Fibroblast of lung (primary cell): ENCODE results near the gene IL17RA. TPM values are rescaled to one million over a fixed set of nuclear protein-coding genes. Genes with fewer than 3 reads are reported as not detected.

Experiments used
- DNase-seq, 2 donors: peaks; one replicate each; pipeline versions ENCODE4 v3.0.0 to v3.0.0-alpha.2; 2010; ENCODE audit warnings: low read depth in 2 of 2
- H2AFZ ChIP-seq: 2 replicates; pipeline ENCODE4 v1.5.1; 2012; ENCODE audit warnings: low read length, control low read depth, inconsistent platforms
- H3K27ac ChIP-seq: 2 replicates; pipeline ENCODE4 v1.5.1; 2011; ENCODE audit warnings: low read length, control low read depth; ENCODE audit not compliant: insufficient read depth
- H3K27me3 ChIP-seq: 2 replicates; pipeline ENCODE4 v1.5.1; 2011; ENCODE audit warnings: mild to moderate bottlenecking, low read length; ENCODE audit not compliant: control insufficient read depth, insufficient read depth
- H3K36me3 ChIP-seq: 2 replicates; pipeline ENCODE4 v1.5.1; 2011; ENCODE audit warnings: low read length; ENCODE audit not compliant: control insufficient read depth, insufficient read depth
- H3K4me1 ChIP-seq: 2 replicates; pipeline ENCODE4 v1.5.1; 2011; ENCODE audit warnings: low read length; ENCODE audit not compliant: control insufficient read depth, insufficient read depth; ENCODE audit errors: extremely low read depth
- H3K4me2 ChIP-seq: 2 replicates; pipeline ENCODE4 v1.5.1; 2011; ENCODE audit warnings: low read length, control low read depth; ENCODE audit not compliant: insufficient read depth; ENCODE audit errors: extremely low read depth
- H3K4me3 ChIP-seq, 4 experiments: fragments of 200-600 bp in 1 of 4; sonication (generic) in 1 of 4; replicated peaks in 1 of 4; 2 replicates each; pipeline ENCODE4 v1.5.1; 2011 to 2016; ENCODE audit warnings: low read length in 4 of 4, low read depth in 3 of 4, mild to moderate bottlenecking in 3 of 4, control low read depth in 2 of 4, inconsistent platforms in 1 of 4, mixed read lengths in 1 of 4; ENCODE audit not compliant: insufficient read depth in 1 of 4; ENCODE audit errors: control extremely low read depth in 1 of 4
- H3K79me2 ChIP-seq: 2 replicates; pipeline ENCODE4 v1.5.1; 2012; ENCODE audit warnings: mild to moderate bottlenecking, low read length, inconsistent platforms; ENCODE audit not compliant: control insufficient read depth, insufficient read depth
- H3K9ac ChIP-seq: 2 replicates; pipeline ENCODE4 v1.5.1; 2011; ENCODE audit warnings: mild to moderate bottlenecking, low read length, control low read depth; ENCODE audit not compliant: insufficient read depth
- H3K9me3 ChIP-seq: 2 replicates; pipeline ENCODE4 v1.5.1; 2012; ENCODE audit warnings: low read depth, low read length; ENCODE audit not compliant: control insufficient read depth, insufficient read depth
- H4K20me1 ChIP-seq: 2 replicates; pipeline ENCODE4 v1.5.1; 2011; ENCODE audit warnings: low read length; ENCODE audit not compliant: control insufficient read depth, insufficient read depth; ENCODE audit errors: extremely low read depth
- EZH2 ChIP-seq: IDR thresholded peaks from 2 replicates; pipeline ENCODE4 v1.5.1; 2012; ENCODE audit warnings: low read length, control low read depth, mild to moderate bottlenecking; ENCODE audit errors: missing control alignments
- polyA plus RNA-seq, 2 donors: library from polyadenylated mRNA; depleted of rRNA in 1 of 2; stranded (reverse) in 1 of 2; unstranded in 1 of 2; fragments of >200 nt; gene quantifications; 2 replicates each; pipeline ENCODE4 v1.2.1, GENCODE V29; 2011 to 2012; ENCODE audit warnings: missing spikeins in 1 of 2
- total RNA-seq: library from RNA; depleted of rRNA; stranded (reverse); fragments of >200 nt; gene quantifications from 2 replicates; pipeline ENCODE4 v1.2.1, GENCODE V29; 2014
- TF ChIP-seq, protein P1 (sequence below), 2 donors: IDR thresholded peaks in 1 of 2; conservative IDR thresholded peaks in 1 of 2; 1 replicate in 1 of 2; 2 replicates in 1 of 2; pipeline ENCODE4 v1.5.1; 2011 to 2012; ENCODE audit warnings: low read length in 2 of 2, control low read depth in 1 of 2, inconsistent platforms in 1 of 2, low read depth in 1 of 2, mild to moderate bottlenecking in 1 of 2

IL17RA gene
- total and polyA plus RNA-seq, 2 donors (not counting 1 experiment from before 2014, with no cell fraction given) = 5.3 to 7.1 TPM

DNA sequence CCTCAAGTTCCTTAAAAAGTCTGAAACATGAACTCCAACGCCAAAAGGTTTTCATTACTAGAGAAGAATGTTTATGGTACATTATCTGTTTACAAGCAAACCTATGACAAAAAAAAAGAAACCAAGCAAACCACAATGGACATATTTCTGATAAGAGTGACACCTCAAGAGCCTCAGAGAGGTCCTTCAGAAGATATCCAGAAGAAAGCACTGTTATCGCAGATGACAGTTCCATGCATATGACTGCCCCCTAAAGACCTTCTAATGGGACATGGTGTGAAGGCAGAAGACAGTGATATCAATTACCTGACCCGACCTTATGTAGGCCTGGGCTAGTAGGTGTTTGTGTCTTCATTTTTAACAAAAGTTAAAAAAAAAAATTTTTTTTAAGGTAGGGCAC lies 71.1 kb downstream of the IL17RA start:
- no peaks in the 10 kb centered on the region for H3K36me3 ChIP-seq
- no peak overlapping the region for H3K4me3 ChIP-seq
- H3K27ac ChIP-seq = no peak overlapping the region
- no peaks in the 10 kb centered on the region for H3K9me3 ChIP-seq
- no peak overlapping the region for H3K9ac ChIP-seq
- TF ChIP-seq, protein P1, sequence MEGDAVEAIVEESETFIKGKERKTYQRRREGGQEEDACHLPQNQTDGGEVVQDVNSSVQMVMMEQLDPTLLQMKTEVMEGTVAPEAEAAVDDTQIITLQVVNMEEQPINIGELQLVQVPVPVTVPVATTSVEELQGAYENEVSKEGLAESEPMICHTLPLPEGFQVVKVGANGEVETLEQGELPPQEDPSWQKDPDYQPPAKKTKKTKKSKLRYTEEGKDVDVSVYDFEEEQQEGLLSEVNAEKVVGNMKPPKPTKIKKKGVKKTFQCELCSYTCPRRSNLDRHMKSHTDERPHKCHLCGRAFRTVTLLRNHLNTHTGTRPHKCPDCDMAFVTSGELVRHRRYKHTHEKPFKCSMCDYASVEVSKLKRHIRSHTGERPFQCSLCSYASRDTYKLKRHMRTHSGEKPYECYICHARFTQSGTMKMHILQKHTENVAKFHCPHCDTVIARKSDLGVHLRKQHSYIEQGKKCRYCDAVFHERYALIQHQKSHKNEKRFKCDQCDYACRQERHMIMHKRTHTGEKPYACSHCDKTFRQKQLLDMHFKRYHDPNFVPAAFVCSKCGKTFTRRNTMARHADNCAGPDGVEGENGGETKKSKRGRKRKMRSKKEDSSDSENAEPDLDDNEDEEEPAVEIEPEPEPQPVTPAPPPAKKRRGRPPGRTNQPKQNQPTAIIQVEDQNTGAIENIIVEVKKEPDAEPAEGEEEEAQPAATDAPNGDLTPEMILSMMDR (conservative IDR thresholded peaks at IDR 0.05 in 1 of 2, IDR thresholded peaks at IDR 0.05 in 1 of 2; ENCODE audit: low read depth in 1 of 2, low read length in 2 of 2) = no peak
- no peak for TF ChIP-seq EZH2
- H3K4me2 ChIP-seq = no peak overlapping the region
- H3K4me1 ChIP-seq = peaks cover 6% of the 10 kb centered on the region
- no peak for DNase-seq
- no peaks in the 10 kb centered on the region for H3K27me3 ChIP-seq
- H3K79me2 ChIP-seq = peaks cover 17% of the 10 kb centered on the region
- H2AFZ ChIP-seq = no peak overlapping the region
- no peaks in the 10 kb centered on the region for H4K20me1 ChIP-seq

DNA sequence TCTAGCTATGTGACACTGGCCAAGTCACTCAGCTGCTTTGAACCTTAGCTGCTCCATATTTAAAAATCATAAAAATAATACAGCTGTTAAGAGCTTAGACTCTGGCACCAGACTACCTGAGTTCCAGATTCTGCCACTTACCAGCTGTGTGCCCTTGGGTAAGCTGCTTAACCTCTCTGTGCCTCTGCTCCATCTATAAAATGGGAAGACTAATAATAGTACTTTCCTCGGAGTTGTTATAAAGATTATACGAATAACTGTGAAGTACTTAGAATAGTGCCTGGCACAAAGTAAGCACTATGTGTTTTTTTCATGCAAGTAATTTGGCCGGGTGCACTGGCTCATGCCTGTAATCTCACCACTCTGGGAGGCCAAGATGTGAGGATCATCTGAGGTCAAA lies 72.9 kb downstream of the IL17RA start:
- Histone ChIP-seq H3K36me3 (no peaks in the 10 kb centered on the region), H3K79me2 (peaks cover 13% of the 10 kb centered on the region), H3K9ac (no peak overlapping the region), H3K9me3 (no peaks in the 10 kb centered on the region), H3K4me2 (peak overlapping the region; percentile 16), H4K20me1 (no peaks in the 10 kb centered on the region), H3K27me3 (no peaks in the 10 kb centered on the region), H3K27ac (no peak overlapping the region), H2AFZ (no peak overlapping the region), H3K4me1 (peaks cover 6% of the 10 kb centered on the region), H3K4me3 (peak overlapping the region in 1 of 4 experiments; percentile 79)
- DNase-seq = no peak
- TF ChIP-seq, protein P1 (conservative IDR thresholded peaks at IDR 0.05 in 1 of 2, IDR thresholded peaks at IDR 0.05 in 1 of 2; ENCODE audit: low read depth in 1 of 2, low read length in 2 of 2) = no peak
- TF ChIP-seq EZH2 = no peak

DNA sequence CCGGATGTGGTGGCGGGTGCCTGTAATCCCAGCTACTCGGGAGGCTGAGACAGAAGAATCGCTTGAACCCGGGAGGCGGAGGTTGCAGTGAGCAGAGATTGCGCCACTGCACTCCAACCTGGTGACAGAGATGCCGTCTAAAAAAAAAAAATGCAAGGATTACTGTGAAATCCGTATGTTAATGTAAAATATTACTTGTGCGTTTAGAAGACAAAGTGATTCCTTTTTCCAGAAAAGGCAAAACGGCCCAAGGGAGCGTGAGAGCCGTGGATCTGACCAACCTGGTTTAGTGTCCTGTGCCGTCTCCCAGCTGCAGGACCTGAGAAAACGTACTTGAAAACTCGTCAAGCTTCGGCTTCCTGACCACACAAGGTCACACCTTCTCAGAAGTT lies 73.4 kb downstream of the IL17RA start:
- Histone ChIP-seq H3K9ac (peak overlapping the region; percentile 75), H3K36me3 (no peaks in the 10 kb centered on the region), H3K4me2 (peak overlapping the region; percentile 71), H3K4me3 (peak overlapping the region; percentile 53 to 83 (median 80)), H3K4me1 (peaks cover 6% of the 10 kb centered on the region), H3K79me2 (peaks cover 12% of the 10 kb centered on the region), H3K27me3 (no peaks in the 10 kb centered on the region), H3K27ac (peak overlapping the region; percentile 64), H2AFZ (peak overlapping the region; percentile 92), H3K9me3 (no peaks in the 10 kb centered on the region), H4K20me1 (no peaks in the 10 kb centered on the region)
- TF ChIP-seq EZH2 = no peak
- TF ChIP-seq, protein P1 (conservative IDR thresholded peaks at IDR 0.05 in 1 of 2, IDR thresholded peaks at IDR 0.05 in 1 of 2; ENCODE audit: low read depth in 1 of 2, low read length in 2 of 2) = no peak
- DNase-seq = no peak
